Lower leg skin (tissue), 3 donors: ENCODE results near the gene EIF4H.
"Not testable (repeated sequence)": the region's sequence is repeated elsewhere in the genome, so short reads cannot be mapped to it uniquely, and the experiment has no call there.

Experiments
- CTCF ChIP-seq, 3 donors: fragments of 450-650 bp; IDR thresholded peaks; one replicate each; pipeline ENCODE4 v1.5.1; 2016; ENCODE audit warnings: antibody characterized with exemption in 3 of 3, mild to moderate bottlenecking in 3 of 3, moderate library complexity in 2 of 3
- POLR2A ChIP-seq, 2 donors: fragments of 450-650 bp; IDR thresholded peaks; one replicate each; pipeline ENCODE4 v1.6.1; 2016 to 2017; ENCODE audit warnings: antibody characterized with exemption in 2 of 2, mild to moderate bottlenecking in 1 of 2, moderate library complexity in 1 of 2

GRCh38 chr7:74206052-74206451 lies 31.9 kb downstream of the EIF4H start:
- TF ChIP-seq POLR2A, CTCF (IDR thresholded peaks at IDR 0.05): not testable (repeated sequence)
